Parathyroid adenoma (tissue), 2 donors: ENCODE measurements around the gene MVB12B.
A peak's percentile ranks its signal among the peaks of the same experiment; 100 is the strongest.

Experiments
- H2AFZ ChIP-seq: fragments of 300-600 bp; sonication (generic); one replicate; pipeline ENCODE4 v1.7.0; 2017; ENCODE audit warnings: antibody characterized with exemption, mild to moderate bottlenecking
- H3K27ac ChIP-seq: fragments of 300-600 bp; sonication (generic); one replicate; pipeline ENCODE4 v1.7.0; 2017
- H3K27me3 ChIP-seq: fragments of 300-600 bp; sonication (generic); one replicate; pipeline ENCODE4 v1.7.0; 2017; ENCODE audit warnings: low read length; ENCODE audit not compliant: control insufficient read depth, insufficient read depth
- H3K36me3 ChIP-seq: fragments of 300-600 bp; sonication (generic); one replicate; pipeline ENCODE4 v1.7.0; 2017; ENCODE audit warnings: low read length; ENCODE audit not compliant: control insufficient read depth, insufficient read depth
- H3K4me1 ChIP-seq: fragments of 300-600 bp; sonication (generic); one replicate; pipeline ENCODE4 v1.7.0; 2017; ENCODE audit warnings: control low read depth
- H3K4me2 ChIP-seq: fragments of 300-600 bp; sonication (generic); one replicate; pipeline ENCODE4 v1.7.0; 2017; ENCODE audit warnings: low read length
- H3K4me3 ChIP-seq: fragments of 300-600 bp; sonication (generic); one replicate; pipeline ENCODE4 v1.7.0; 2017; ENCODE audit warnings: low read depth, low read length
- H3K79me2 ChIP-seq: fragments of 300-600 bp; sonication (generic); one replicate; pipeline ENCODE4 v1.7.0; 2017; ENCODE audit warnings: control low read depth
- H3K9ac ChIP-seq: fragments of 300-600 bp; sonication (generic); one replicate; pipeline ENCODE4 v1.7.0; 2017; ENCODE audit warnings: mild to moderate bottlenecking
- H3K9me3 ChIP-seq: fragments of 300-600 bp; sonication (generic); one replicate; pipeline ENCODE4 v1.7.0; 2017; ENCODE audit warnings: low read length; ENCODE audit not compliant: control insufficient read depth
- CTCF ChIP-seq: fragments of 300-600 bp; sonication (generic); IDR thresholded peaks from one replicate; pipeline ENCODE4 v1.7.0; 2017; ENCODE audit warnings: antibody characterized with exemption, mild to moderate bottlenecking
- donor health status: primary hyperparathyroidism.

Gene MVB12B

GRCh38 chr9:126497660-126498275 is 171.1 kb downstream of the MVB12B start:
- Histone ChIP-seq H3K9ac (no peak overlapping the region), H3K36me3 (no peaks in the 10 kb centered on the region), H2AFZ (no peak overlapping the region), H3K4me1 (no peaks in the 10 kb centered on the region), H3K4me2 (no peak overlapping the region), H3K27me3 (no peaks in the 10 kb centered on the region), H3K79me2 (no peaks in the 10 kb centered on the region), H3K27ac (no peak overlapping the region), H3K9me3 (no peaks in the 10 kb centered on the region), H3K4me3 (no peak overlapping the region)
- no peak for TF ChIP-seq CTCF

GRCh38 chr9:126498331-126498730 is 171.7 kb downstream of the MVB12B start:
- Histone ChIP-seq H3K4me2 (no peak overlapping the region), H3K36me3 (no peaks in the 10 kb centered on the region), H3K27me3 (no peaks in the 10 kb centered on the region), H3K79me2 (no peaks in the 10 kb centered on the region), H3K9me3 (no peaks in the 10 kb centered on the region), H3K4me3 (no peak overlapping the region), H3K9ac (no peak overlapping the region), H2AFZ (no peak overlapping the region), H3K4me1 (no peaks in the 10 kb centered on the region), H3K27ac (no peak overlapping the region)
- TF ChIP-seq CTCF = no peak

GRCh38 chr9:126499005-126499910 is 172.6 kb downstream of the MVB12B start:
- Histone ChIP-seq H3K79me2 (no peaks in the 10 kb centered on the region), H3K4me3 (peak overlapping the region; percentile 36), H3K4me2 (peak overlapping the region; percentile 84), H3K4me1 (no peaks in the 10 kb centered on the region), H3K9me3 (no peaks in the 10 kb centered on the region), H3K27ac (no peak overlapping the region), H2AFZ (no peak overlapping the region), H3K36me3 (no peaks in the 10 kb centered on the region), H3K9ac (no peak overlapping the region), H3K27me3 (no peaks in the 10 kb centered on the region)
- TF ChIP-seq CTCF = peak; percentile 95

- no peaks in the 10 kb centered on the region for H3K9me3 ChIP-seq
- no peak overlapping the region for H3K4me3 ChIP-seq
- no peaks in the 10 kb centered on the region for H3K79me2 ChIP-seq
- H3K4me2 ChIP-seq = no peak overlapping the region
- H3K27me3 ChIP-seq = no peaks in the 10 kb centered on the region
- no peak for TF ChIP-seq CTCF
- no peak overlapping the region for H2AFZ ChIP-seq
- no peaks in the 10 kb centered on the region for H3K4me1 ChIP-seq
- H3K27ac ChIP-seq = no peak overlapping the region
- no peaks in the 10 kb centered on the region for H3K36me3 ChIP-seq
- H3K9ac ChIP-seq = no peak overlapping the region
These were observed 173.4 kb downstream of the MVB12B start for GRCh38 chr9:126499911-126500599.
